GM23248 (cell line): ENCODE results near the gene TEX261. TPM values are rescaled to one million over a fixed set of nuclear protein-coding genes. Genes with fewer than 3 reads are reported as not detected.

Experiments
- DNase-seq: peaks from one replicate; pipeline ENCODE4 v3.0.0-alpha.2; 2015
- H2AFZ ChIP-seq: fragments of 200-600 bp; sonication (generic); 2 replicates; pipeline ENCODE4 v1.6.1; 2016; ENCODE audit warnings: antibody characterized with exemption
- H3F3A ChIP-seq: fragments of 200-600 bp; sonication (generic); 2 replicates; pipeline ENCODE4 v1.6.1; 2016; ENCODE audit warnings: mild to moderate bottlenecking, antibody characterized with exemption, mixed run types; ENCODE audit not compliant: insufficient read depth
- H3K27ac ChIP-seq: fragments of 200-600 bp; sonication (generic); 2 replicates; pipeline ENCODE4 v1.5.1; 2016; ENCODE audit warnings: mild to moderate bottlenecking
- H3K27me3 ChIP-seq: fragments of 200-600 bp; sonication (generic); replicated peaks from 2 replicates; pipeline ENCODE4 v1.6.1; 2016; ENCODE audit warnings: mild to moderate bottlenecking; ENCODE audit not compliant: insufficient read depth
- H3K36me3 ChIP-seq: fragments of 200-600 bp; sonication (generic); 2 replicates; pipeline ENCODE4 v1.6.1; 2016; ENCODE audit warnings: low read depth, mild to moderate bottlenecking
- H3K4me1 ChIP-seq: fragments of 200-600 bp; sonication (generic); 2 replicates; pipeline ENCODE4 v1.6.1; 2016; ENCODE audit warnings: mild to moderate bottlenecking; ENCODE audit not compliant: insufficient read depth
- H3K4me2 ChIP-seq: fragments of 200-600 bp; sonication (generic); one replicate; pipeline ENCODE4 v1.6.1; 2016; ENCODE audit warnings: mild to moderate bottlenecking; ENCODE audit not compliant: unreplicated experiment
- H3K4me3 ChIP-seq: fragments of 200-600 bp; sonication (generic); 2 replicates; pipeline ENCODE4 v1.5.1; 2016; ENCODE audit warnings: mild to moderate bottlenecking
- H3K79me2 ChIP-seq: fragments of 200-600 bp; sonication (generic); 2 replicates; pipeline ENCODE4 v1.6.1; 2016; ENCODE audit warnings: mild to moderate bottlenecking; ENCODE audit not compliant: insufficient read depth
- H3K9ac ChIP-seq: fragments of 200-600 bp; sonication (generic); 2 replicates; pipeline ENCODE4 v1.6.1; 2016; ENCODE audit warnings: mild to moderate bottlenecking
- H3K9me2 ChIP-seq: fragments of 200-600 bp; sonication (generic); 2 replicates; pipeline ENCODE4 v1.6.1; 2016; ENCODE audit warnings: mixed run types, mild to moderate bottlenecking, moderate library complexity; ENCODE audit not compliant: insufficient read depth
- H3K9me3 ChIP-seq: fragments of 200-600 bp; sonication (generic); one replicate; pipeline ENCODE4 v1.6.1; 2017; ENCODE audit warnings: low read depth
- H4K20me1 ChIP-seq: fragments of 200-600 bp; sonication (generic); 2 replicates; pipeline ENCODE4 v1.6.0; 2016; ENCODE audit not compliant: insufficient read depth
- EZH2 ChIP-seq: fragments of 200-600 bp; sonication (generic); IDR thresholded peaks from 2 replicates; pipeline ENCODE4 v1.6.1; 2018; ENCODE audit warnings: antibody characterized with exemption, mild to moderate bottlenecking; ENCODE audit not compliant: insufficient read depth, poor library complexity, severe bottlenecking
- EZH2phosphoT487 ChIP-seq: fragments of 200-600 bp; sonication (generic); IDR thresholded peaks from 2 replicates; pipeline ENCODE4 v1.6.1; 2018; ENCODE audit warnings: antibody characterized with exemption, moderate library complexity, mild to moderate bottlenecking, low read depth; ENCODE audit not compliant: insufficient read depth
- WGBS, 2 experiments: methylation state at CpG; one replicate each; pipeline ENCODE4 v1.1.6; 2015 to 2017; ENCODE audit warnings: low lambda C conversion rate in 2 of 2, low coverage in 1 of 2; ENCODE audit errors: missing lambda C conversion rate in 2 of 2; 5-methylcytosine and 5-hydroxymethylcytosine counted together
- in situ Hi-C: fragments of 300-500 bp; cut with MboI; formaldehyde crosslinking; loops from 2 replicates; pipeline ENCODE4 v1.15.0; 2020
- polyA plus RNA-seq: library from polyadenylated mRNA; unstranded; fragments of >200 nt; fragmentation: Nextera tagmentation; extraction: Ambion mirVana; gene quantifications from 2 replicates; pipeline ENCODE4 v1.2.1, GENCODE V29; 2016
- total RNA-seq: library from RNA; depleted of rRNA; stranded (reverse); fragments of >200 nt; shearing (Covaris generic); gene quantifications from 2 replicates; pipeline ENCODE4 v1.2.3, GENCODE V29; 2014

The TEX261 gene
- total and polyA plus RNA-seq, 2 experiments from 2014 or later: 54.1 to 64.1 TPM

GRCh38 chr2:70947556-70948184 lies 47.0 kb downstream of the TEX261 start:
- H3F3A ChIP-seq: 0 out of 2 replicates have a peak, but pooled peaks cover 5% of the 10 kb centered on the region
- peak overlapping the region; percentile 93 for H2AFZ ChIP-seq
- no peak for TF ChIP-seq EZH2
- no peak for TF ChIP-seq EZH2phosphoT487
- H3K4me1 ChIP-seq: peaks cover 4% of the 10 kb centered on the region; the same call in 1 of the 2 replicates
- H3K4me3 ChIP-seq: peak overlapping the region; percentile 64; the same call in 1 of the 2 replicates
- no peaks in the 10 kb centered on the region for H3K9me3 ChIP-seq
- no peaks in the 10 kb centered on the region for H3K9me2 ChIP-seq
- H4K20me1 ChIP-seq: no peaks in the 10 kb centered on the region
- H3K4me2 ChIP-seq: peak overlapping the region; percentile 89
- peak; percentile 73 for DNase-seq
- 47 to 50% methylated on average over 11 of the region's 11 CpGs for WGBS, 2 experiments
- no peaks in the 10 kb centered on the region for H3K36me3 ChIP-seq
- H3K9ac ChIP-seq: peak overlapping the region; percentile 41; the same call in 1 of the 2 replicates
- in situ Hi-C loops: loop anchor here (10.0 kb wide), 1 partner anchor 73 kb away; no protein-coding TSS in a partner anchor
- H3K27ac ChIP-seq: no peak overlapping the region
- no peaks in the 10 kb centered on the region for H3K79me2 ChIP-seq
- H3K27me3 ChIP-seq: 0 out of 2 replicates have a peak, but pooled peaks cover 2% of the 10 kb centered on the region

DNA sequence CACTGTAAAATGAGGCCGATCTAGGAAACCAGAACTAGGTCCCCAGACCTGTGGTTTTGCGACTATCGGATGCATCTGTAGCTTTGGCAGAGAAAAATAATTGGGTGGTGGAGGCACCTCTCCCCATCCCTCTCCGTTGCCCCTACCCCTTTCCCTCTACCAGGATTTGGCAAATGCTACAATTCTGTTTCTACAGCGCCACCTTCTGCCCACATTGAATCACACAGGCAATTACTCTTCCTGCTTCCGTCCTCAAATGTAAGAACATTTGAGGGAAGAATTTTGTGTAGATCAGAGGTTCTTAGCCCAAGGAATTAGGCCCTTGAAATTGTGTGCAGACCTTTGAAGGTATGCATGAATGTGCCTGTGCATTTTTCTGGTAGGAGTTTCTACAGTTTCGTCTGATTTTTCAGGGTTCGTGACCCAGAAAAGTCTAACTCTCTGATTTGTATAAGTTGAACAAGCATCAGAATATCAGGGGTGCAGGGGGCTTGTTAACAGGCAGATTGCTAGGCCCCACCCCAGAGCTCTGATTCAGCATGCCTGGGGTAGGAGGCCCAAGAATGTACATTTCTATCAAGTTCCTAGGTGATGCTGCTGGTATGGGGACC lies 47.7 kb downstream of the TEX261 start:
- H3K27ac ChIP-seq: no peak overlapping the region
- TF ChIP-seq EZH2phosphoT487 (no peak), EZH2 (no peak)
- H3K4me3 ChIP-seq: no peak overlapping the region
- no peaks in the 10 kb centered on the region for H3K27me3 ChIP-seq
- no peaks in the 10 kb centered on the region for H3K9me2 ChIP-seq
- 26 to 29% methylated on average over 8 of the region's 8 CpGs for WGBS, 2 experiments
- H2AFZ ChIP-seq: no peak overlapping the region; the same call in 1 of the 2 replicates
- no peaks in the 10 kb centered on the region for H3K79me2 ChIP-seq
- H3K4me1 ChIP-seq: peaks cover 4% of the 10 kb centered on the region; the same call in 1 of the 2 replicates
- no peak overlapping the region for H3K4me2 ChIP-seq
- peak; percentile 64 for DNase-seq
- H3K36me3 ChIP-seq: no peaks in the 10 kb centered on the region
- 0 out of 2 replicates have a peak, but pooled peaks cover 5% of the 10 kb centered on the region for H3F3A ChIP-seq
- H3K9me3 ChIP-seq: no peaks in the 10 kb centered on the region
- in situ Hi-C loops: loop anchor here (10.0 kb wide), 1 partner anchor 72 kb away; no protein-coding TSS in a partner anchor
- H3K9ac ChIP-seq: no peak overlapping the region
- H4K20me1 ChIP-seq: no peaks in the 10 kb centered on the region

DNA sequence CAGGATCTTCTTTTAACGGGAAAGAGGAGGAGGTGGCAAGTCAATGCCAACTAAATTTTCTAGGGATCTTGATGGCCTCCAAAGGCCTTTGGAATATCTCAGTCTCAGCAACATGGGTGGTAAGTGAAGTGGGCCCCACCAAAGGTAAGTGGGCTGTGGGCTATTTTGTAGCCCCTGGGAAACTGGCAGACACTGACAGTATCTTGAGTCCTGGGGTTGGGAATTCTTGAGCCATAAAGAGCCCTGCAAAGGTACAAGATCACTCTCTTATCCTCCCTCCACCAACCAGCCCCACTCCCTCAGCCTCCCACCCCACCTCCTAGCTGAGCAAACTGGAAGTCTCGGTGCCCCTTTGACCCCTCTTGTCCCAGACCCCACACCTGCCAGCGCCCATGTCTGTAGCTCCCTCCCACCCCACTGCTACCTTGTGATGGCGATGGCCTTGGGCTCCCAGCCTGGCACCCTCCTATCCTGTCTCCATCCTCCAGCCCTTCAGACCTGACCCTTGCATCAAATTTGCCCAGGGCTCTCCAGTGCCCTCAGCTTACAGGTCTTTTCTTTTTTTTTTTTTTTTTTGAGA lies 50.5 kb downstream of the TEX261 start:
- no peaks in the 10 kb centered on the region for H3K36me3 ChIP-seq
- 64 to 71% methylated on average over 4 of the region's 4 CpGs for WGBS, 2 experiments
- H3K4me1 ChIP-seq: peaks cover 4% of the 10 kb centered on the region; the same call in 1 of the 2 replicates
- H3K9ac ChIP-seq: no peak overlapping the region
- no peaks in the 10 kb centered on the region for H3K27me3 ChIP-seq
- H3F3A ChIP-seq: 0 out of 2 replicates have a peak, but pooled peaks cover 5% of the 10 kb centered on the region
- TF ChIP-seq EZH2 (no peak), EZH2phosphoT487 (no peak)
- no peak overlapping the region for H3K4me3 ChIP-seq
- H2AFZ ChIP-seq: no peak overlapping the region
- H3K4me2 ChIP-seq: no peak overlapping the region
- no peak for DNase-seq
- no peaks in the 10 kb centered on the region for H4K20me1 ChIP-seq
- H3K9me3 ChIP-seq: no peaks in the 10 kb centered on the region
- no peak overlapping the region for H3K27ac ChIP-seq
- no peaks in the 10 kb centered on the region for H3K79me2 ChIP-seq
- H3K9me2 ChIP-seq: no peaks in the 10 kb centered on the region
- in situ Hi-C loops: loop anchor here (10.0 kb wide), 1 partner anchor 69 kb away; no protein-coding TSS in a partner anchor

GRCh38 chr2:70943205-70943871 lies 51.3 kb downstream of the TEX261 start:
- no peaks in the 10 kb centered on the region for H3K27me3 ChIP-seq
- H3F3A ChIP-seq: 0 out of 2 replicates have a peak, but pooled peaks cover 5% of the 10 kb centered on the region
- H3K9ac ChIP-seq: no peak overlapping the region
- 65 to 69% methylated on average over 10 to 11 of the region's 11 CpGs for WGBS, 2 experiments
- no peak for DNase-seq
- H3K9me3 ChIP-seq: no peaks in the 10 kb centered on the region
- TF ChIP-seq EZH2 (no peak), EZH2phosphoT487 (no peak)
- H3K4me3 ChIP-seq: no peak overlapping the region
- H4K20me1 ChIP-seq: no peaks in the 10 kb centered on the region
- no peaks in the 10 kb centered on the region for H3K79me2 ChIP-seq
- H3K4me1 ChIP-seq: peaks cover 4% of the 10 kb centered on the region; the same call in 1 of the 2 replicates
- H3K36me3 ChIP-seq: no peaks in the 10 kb centered on the region
- H3K9me2 ChIP-seq: no peaks in the 10 kb centered on the region
- no peak overlapping the region for H3K4me2 ChIP-seq
- H3K27ac ChIP-seq: no peak overlapping the region
- in situ Hi-C loops: loop anchor here (10.0 kb wide), 1 partner anchor 69 kb away; no protein-coding TSS in a partner anchor
- H2AFZ ChIP-seq: no peak overlapping the region
